T-cell (primary cell): ENCODE data around the gene PLAGL1. TPM values are rescaled to one million over a fixed set of nuclear protein-coding genes. Genes with fewer than 3 reads are reported as not detected.
"Not testable (repeated sequence)": the region's sequence is repeated elsewhere in the genome, so short reads cannot be mapped to it uniquely, and the experiment has no call there.

ENCODE experiments used
- ATAC-seq, 4 experiments: fragments of 200-7000 bp in 3 of 4; fragments of 150-1000 bp in 1 of 4; cut with Tn5 transposase; replicated peaks in 1 of 4; 1 replicate in 3 of 4; 2 replicates in 1 of 4; pipeline ENCODE4 v1.10.0; 2021; ENCODE audit warnings: moderate library complexity in 3 of 4, mild to moderate bottlenecking in 2 of 4, moderate number of reproducible peaks in 1 of 4
- CTCF ChIA-PET, 2 donors: fragments of 300-600 bp; sonication (Branson Sonifier 250); formaldehyde crosslinking; loops; one replicate each; lab custom pipeline; 2022; ENCODE audit warnings: antibody characterized with exemption in 2 of 2; lab: Charles Lee
- POLR2A ChIA-PET, 2 donors: fragments of 300-600 bp; sonication (Branson Sonifier 250); formaldehyde crosslinking; loops; one replicate each; lab custom pipeline; 2022; ENCODE audit warnings: antibody characterized with exemption in 2 of 2; lab: Charles Lee
- DNase-seq, 35 experiments: peaks; one replicate each; pipeline versions ENCODE4 v3.0.0 to v3.0.0-alpha.2; 2013 to 2023
- H3K27ac ChIP-seq: one replicate; pipeline ENCODE4 v1.5.1; 2013; ENCODE audit warnings: low read length
- H3K27me3 ChIP-seq, 2 experiments: replicated peaks in 1 of 2; 1 replicate in 1 of 2; 2 replicates in 1 of 2; pipeline versions ENCODE4 v1.6.1 to v1.7.0; 2013; ENCODE audit warnings: low read length in 1 of 2, mixed read lengths in 1 of 2; ENCODE audit not compliant: control insufficient read depth in 2 of 2, insufficient read depth in 2 of 2; ENCODE audit errors: extremely low read depth in 1 of 2
- H3K36me3 ChIP-seq, 2 donors: 1 replicate in 1 of 2; 2 replicates in 1 of 2; pipeline versions ENCODE4 v1.6.1 to v1.7.0; 2013; ENCODE audit warnings: low read length in 1 of 2; ENCODE audit not compliant: control insufficient read depth in 2 of 2, insufficient read depth in 1 of 2; ENCODE audit errors: extremely low read depth in 1 of 2
- H3K4me1 ChIP-seq, 2 experiments: 1 replicate in 1 of 2; 2 replicates in 1 of 2; pipeline versions ENCODE4 v1.6.1 to v1.7.0; 2013; ENCODE audit warnings: low read length in 2 of 2, mixed read lengths in 1 of 2; ENCODE audit not compliant: insufficient read depth in 2 of 2, control insufficient read depth in 1 of 2; ENCODE audit errors: extremely low read depth in 1 of 2
- H3K4me3 ChIP-seq, 2 donors: 1 replicate in 1 of 2; 2 replicates in 1 of 2; pipeline versions ENCODE4 v1.5.1 to v1.7.0; 2013; ENCODE audit warnings: mild to moderate bottlenecking in 2 of 2, low read length in 1 of 2, moderate library complexity in 1 of 2; ENCODE audit not compliant: control insufficient read depth in 1 of 2; ENCODE audit errors: extremely low read depth in 1 of 2
- H3K9me3 ChIP-seq: 2 replicates; pipeline ENCODE4 v1.7.0; 2013
- H3K27ac Mint-ChIP-seq, 2 donors: one replicate each; pipeline ENCODE4 v1.8.0; 2020 to 2021; ENCODE audit warnings: mild to moderate bottlenecking in 2 of 2, mixed read lengths in 2 of 2
- H3K27me3 Mint-ChIP-seq, 2 donors: one replicate each; pipeline ENCODE4 v1.8.0; 2021 to 2022; ENCODE audit warnings: mixed read lengths in 2 of 2
- H3K36me3 Mint-ChIP-seq: one replicate; pipeline ENCODE4 v1.8.0; 2021; ENCODE audit warnings: mixed read lengths
- H3K4me1 Mint-ChIP-seq, 3 donors: one replicate each; pipeline ENCODE4 v1.8.0; 2020 to 2022; ENCODE audit warnings: mixed read lengths in 3 of 3, mild to moderate bottlenecking in 1 of 3
- H3K4me3 Mint-ChIP-seq, 3 donors: one replicate each; pipeline ENCODE4 v1.8.0; 2020 to 2022; ENCODE audit warnings: mild to moderate bottlenecking in 3 of 3, mixed read lengths in 3 of 3, moderate library complexity in 3 of 3
- H3K9me3 Mint-ChIP-seq, 3 donors: one replicate each; pipeline ENCODE4 v1.8.0; 2020 to 2022; ENCODE audit warnings: mixed read lengths in 3 of 3
- WGBS: methylation state at CpG from one replicate; pipeline ENCODE4 v1.1.5; 2013; ENCODE audit warnings: missing lambda C conversion rate; ENCODE audit not compliant: insufficient coverage; 5-methylcytosine and 5-hydroxymethylcytosine counted together
- total RNA-seq, 35 experiments: library from RNA in 6 of 35; stranded (reverse) in 6 of 35; fragments of 120-200 nt in 1 of 35; gene quantifications; one replicate each; pipeline versions ENCODE4 v1.2.1 to v1.2.4 and lab custom pipeline; 2013 to 2026

The PLAGL1 gene
- total RNA-seq, 5 donors from 2014 or later (not counting 1 experiment from before 2014, with no cell fraction given), result 3.4 to 5.7 (median 4.8) TPM

GRCh38 chr6:143928853-143929252 is 79.2 kb downstream of the PLAGL1 start:
- POLR2A ChIA-PET, result no interaction called here
- no CpG with 5 or more reads among the region's 1 CpG for WGBS

GRCh38 chr6:143917026-143917425 is 91.0 kb downstream of the PLAGL1 start:
- H3K4me3 Mint-ChIP-seq, H3K27me3 ChIP-seq, H3K36me3 ChIP-seq, H3K27me3 Mint-ChIP-seq, CTCF ChIA-PET, H3K9me3 ChIP-seq, H3K27ac Mint-ChIP-seq, POLR2A ChIA-PET, H3K4me1 Mint-ChIP-seq, H3K27ac ChIP-seq, H3K4me1 ChIP-seq, H3K4me3 ChIP-seq, ATAC-seq, DNase-seq: not testable (repeated sequence)
- peaks cover 28% of the 10 kb centered on the region for H3K36me3 Mint-ChIP-seq
- no CpG with 5 or more reads among the region's 4 CpGs for WGBS
- H3K9me3 Mint-ChIP-seq, result peaks cover 13 to 30% (median 19%) of the 10 kb centered on the region in 3 donors

More at GRCh38 chr6:143928853-143929252, 79.2 kb downstream of the PLAGL1 start:
- Histone ChIP-seq H3K4me1 (no peaks in the 10 kb centered on the region), H3K27me3 (peaks cover 0 to 2% of the 10 kb centered on the region in 2 experiments), H3K4me3 (no peak overlapping the region), H3K9me3 (no peaks in the 10 kb centered on the region), H3K27ac (no peak overlapping the region), H3K36me3 (no peaks in the 10 kb centered on the region)
- Mint-ChIP-seq H3K4me1 (no peaks in the 10 kb centered on the region), H3K27ac (no peak overlapping the region), H3K4me3 (no peak overlapping the region), H3K27me3 (peaks cover 7 to 8% of the 10 kb centered on the region in 2 donors), H3K36me3 (peaks cover 15% of the 10 kb centered on the region), H3K9me3 (peaks cover 10 to 17% (median 17%) of the 10 kb centered on the region in 3 donors)
- CTCF ChIA-PET, result no interaction called here
- DNase-seq (no peak), ATAC-seq (no peak)

- POLR2A ChIA-PET, result no interaction called here
- Histone ChIP-seq H3K27ac (no peak overlapping the region), H3K4me3 (no peak overlapping the region), H3K36me3 (no peaks in the 10 kb centered on the region), H3K27me3 (no peaks in the 10 kb centered on the region), H3K9me3 (no peaks in the 10 kb centered on the region), H3K4me1 (no peaks in the 10 kb centered on the region)
- WGBS, result 86% methylated on average over 1 of the region's 1 CpG
- peaks cover 9 to 30% (median 21%) of the 10 kb centered on the region in 3 donors for H3K9me3 Mint-ChIP-seq
- CTCF ChIA-PET, result no interaction called here
- peaks cover 31% of the 10 kb centered on the region for H3K36me3 Mint-ChIP-seq
- DNase-seq, result no peak
- H3K4me1 Mint-ChIP-seq, result no peaks in the 10 kb centered on the region
- H3K4me3 Mint-ChIP-seq, result no peak overlapping the region
- no peak overlapping the region for H3K27ac Mint-ChIP-seq
- H3K27me3 Mint-ChIP-seq, result no peaks in the 10 kb centered on the region
- no peak for ATAC-seq
Observed at GRCh38 chr6:143912671-143913070, 95.4 kb downstream of the PLAGL1 start.

- Histone ChIP-seq H3K9me3 (no peaks in the 10 kb centered on the region), H3K4me1 (no peaks in the 10 kb centered on the region), H3K4me3 (no peak overlapping the region), H3K36me3 (no peaks in the 10 kb centered on the region), H3K27ac (no peak overlapping the region), H3K27me3 (no peaks in the 10 kb centered on the region)
- Mint-ChIP-seq H3K9me3 (peaks cover 9 to 26% (median 21%) of the 10 kb centered on the region in 3 donors), H3K36me3 (peaks cover 24% of the 10 kb centered on the region), H3K27ac (no peak overlapping the region), H3K4me1 (no peaks in the 10 kb centered on the region), H3K4me3 (no peak overlapping the region), H3K27me3 (no peaks in the 10 kb centered on the region)
- ChIA-PET CTCF (no interaction called here), POLR2A (no interaction called here)
- ATAC-seq, result no peak
- WGBS, result 100% methylated on average over 1 of the region's 1 CpG
- DNase-seq, result no peak
Observed at GRCh38 chr6:143911028-143911427, 97.0 kb downstream of the PLAGL1 start.

GRCh38 chr6:143902827-143903226 is 105.2 kb downstream of the PLAGL1 start:
- Histone ChIP-seq H3K4me1 (no peaks in the 10 kb centered on the region), H3K9me3 (no peaks in the 10 kb centered on the region), H3K36me3 (no peaks in the 10 kb centered on the region), H3K27ac (no peak overlapping the region), H3K27me3 (no peaks in the 10 kb centered on the region), H3K4me3 (no peak overlapping the region)
- ATAC-seq, result no peak
- Mint-ChIP-seq H3K4me1 (peaks cover 0 to 2% (median 0%) of the 10 kb centered on the region in 3 donors), H3K27me3 (no peaks in the 10 kb centered on the region), H3K9me3 (no peaks in the 10 kb centered on the region), H3K27ac (no peak overlapping the region), H3K4me3 (no peak overlapping the region), H3K36me3 (peaks cover 3% of the 10 kb centered on the region)
- POLR2A ChIA-PET, result no interaction called here
- 93% methylated on average over 2 of the region's 2 CpGs for WGBS
- CTCF ChIA-PET, result no interaction called here
- no peak for DNase-seq

GRCh38 chr6:143901885-143902750 is 105.9 kb downstream of the PLAGL1 start:
- Mint-ChIP-seq H3K27me3 (no peaks in the 10 kb centered on the region), H3K9me3 (no peaks in the 10 kb centered on the region), H3K36me3 (peaks cover 3% of the 10 kb centered on the region), H3K4me1 (peaks cover 0 to 2% (median 0%) of the 10 kb centered on the region in 3 donors), H3K27ac (no peak overlapping the region), H3K4me3 (no peak overlapping the region)
- H3K27me3 ChIP-seq, result no peaks in the 10 kb centered on the region
- no peak for ATAC-seq
- WGBS, result 38% methylated on average over 1 of the region's 6 CpGs
- H3K36me3 ChIP-seq, result no peaks in the 10 kb centered on the region
- H3K27ac ChIP-seq, result no peak overlapping the region
- CTCF ChIA-PET, result no interaction called here
- POLR2A ChIA-PET, result no interaction called here
- DNase-seq, result no peak
- no peak overlapping the region for H3K4me3 ChIP-seq
- H3K9me3 ChIP-seq, result no peaks in the 10 kb centered on the region
- no peaks in the 10 kb centered on the region for H3K4me1 ChIP-seq
